Activated CD4-positive, alpha-beta T cell treated with anti-CD3 and anti-CD28 coated beads for 24 hours (primary cell): Measurements from ENCODE around the gene NFKB1.
"Not testable (repeated sequence)": the region's sequence is repeated elsewhere in the genome, so short reads cannot be mapped to it uniquely, and the experiment has no call there.

Experiments used
- DNase-seq, 2 donors: peaks; one replicate each; pipeline ENCODE4 v3.0.0-alpha.2; 2020; ENCODE audit warnings: low read depth in 2 of 2

NFKB1 gene

DNA sequence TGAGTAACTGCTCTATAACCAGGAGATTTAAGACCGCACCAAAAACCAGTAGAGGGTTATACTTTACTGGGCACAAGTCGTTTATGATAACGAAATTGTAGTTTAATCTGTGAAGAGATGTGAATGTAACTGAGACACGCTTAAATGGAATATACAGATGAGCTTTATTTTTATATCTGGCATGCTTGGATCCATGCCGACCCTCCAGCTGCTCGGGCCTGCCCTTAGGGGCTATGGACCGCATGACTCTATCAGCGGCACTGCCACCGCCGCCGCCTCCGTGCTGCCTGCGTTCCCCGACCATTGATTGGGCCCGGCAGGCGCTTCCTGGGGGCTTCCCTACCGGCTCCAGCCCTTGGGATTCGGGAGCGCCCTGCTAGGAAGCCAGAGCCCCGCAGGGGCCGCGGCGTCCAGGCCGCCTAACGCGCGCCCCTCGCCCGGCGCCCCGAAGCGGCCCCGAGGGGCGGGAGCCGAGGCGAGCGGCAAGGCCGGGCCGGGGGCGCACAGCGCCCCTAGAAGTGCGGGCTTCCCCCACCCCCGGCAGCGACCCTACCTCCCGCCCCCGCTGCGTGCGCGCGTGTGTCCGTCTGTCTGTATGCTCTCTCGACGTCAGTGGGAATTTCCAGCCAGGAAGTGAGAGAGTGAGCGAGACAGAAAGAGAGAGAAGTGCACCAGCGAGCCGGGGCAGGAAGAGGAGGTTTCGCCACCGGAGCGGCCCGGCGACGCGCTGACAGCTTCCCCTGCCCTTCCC is at the start of gene NFKB1:
NFKB1 (plus strand) TSS at position 664 of the 751 bp plus-strand sequence. CDS start 24,160 bp downstream, outside the sequence.
- DNase-seq: peak; percentile 60 to 72

- no peak for DNase-seq
Observed at GRCh38 chr4:102452854-102453253, 48.3 kb upstream of the NFKB1 start.

GRCh38 chr4:102453827-102454226 is 47.3 kb upstream of the NFKB1 start:
- no peak for DNase-seq

- DNase-seq: no peak
Observed at GRCh38 chr4:102454268-102454667, 46.9 kb upstream of the NFKB1 start.

DNA sequence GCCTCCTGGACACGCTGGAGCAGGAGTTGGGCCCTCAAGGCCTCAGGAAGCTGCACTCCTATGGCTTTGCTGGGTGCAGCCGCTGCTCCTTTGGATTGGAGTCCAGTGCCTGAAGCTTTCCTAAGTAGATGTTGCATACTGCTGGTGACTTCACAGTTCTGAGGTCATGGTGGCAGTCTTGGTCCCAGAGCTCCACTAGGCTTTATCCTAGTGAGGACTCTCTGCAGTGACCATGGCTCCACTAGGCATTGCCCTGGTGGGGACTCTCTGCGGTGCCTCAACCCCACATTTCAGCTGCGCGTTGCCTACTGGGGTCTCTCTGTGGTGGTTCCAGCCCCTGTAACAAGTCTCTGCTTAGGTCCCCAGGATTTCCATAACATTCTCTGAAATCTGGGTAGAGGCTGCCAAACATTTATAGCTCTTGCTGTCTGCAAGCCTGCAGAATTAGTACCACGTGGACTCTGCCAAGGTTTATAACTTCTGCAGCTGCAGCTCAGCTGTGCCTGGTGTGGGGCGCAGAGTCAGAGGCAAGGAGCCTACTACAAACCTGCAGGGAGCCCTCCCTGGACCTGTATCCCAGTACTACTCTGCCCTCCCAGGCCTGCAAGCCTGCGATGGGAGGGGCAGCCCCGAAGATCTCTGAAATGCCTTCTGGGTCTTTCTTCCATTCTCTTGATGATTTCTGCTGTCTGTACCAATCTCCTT is 46.0 kb upstream of the NFKB1 start:
- DNase-seq: no peak

DNA sequence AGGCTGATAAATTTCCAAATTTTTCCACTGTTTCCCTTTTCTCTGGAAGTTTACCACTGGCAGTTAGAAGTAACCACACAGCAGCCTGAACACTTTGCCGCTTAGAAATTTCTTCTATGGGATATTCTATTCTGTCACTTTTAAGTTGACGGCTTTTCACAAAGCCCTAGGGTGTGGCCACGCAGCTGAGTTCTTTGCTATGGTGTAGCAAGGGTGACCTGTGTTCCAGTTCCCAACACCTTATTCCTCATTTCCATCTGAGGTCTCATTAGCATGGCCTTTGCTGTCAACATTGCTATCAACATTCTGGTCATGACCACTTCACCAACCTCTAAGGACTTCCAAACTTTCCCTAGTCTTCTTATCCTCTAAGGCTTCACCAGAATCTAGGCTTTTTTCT is 45.4 kb upstream of the NFKB1 start:
- DNase-seq: no peak

DNA sequence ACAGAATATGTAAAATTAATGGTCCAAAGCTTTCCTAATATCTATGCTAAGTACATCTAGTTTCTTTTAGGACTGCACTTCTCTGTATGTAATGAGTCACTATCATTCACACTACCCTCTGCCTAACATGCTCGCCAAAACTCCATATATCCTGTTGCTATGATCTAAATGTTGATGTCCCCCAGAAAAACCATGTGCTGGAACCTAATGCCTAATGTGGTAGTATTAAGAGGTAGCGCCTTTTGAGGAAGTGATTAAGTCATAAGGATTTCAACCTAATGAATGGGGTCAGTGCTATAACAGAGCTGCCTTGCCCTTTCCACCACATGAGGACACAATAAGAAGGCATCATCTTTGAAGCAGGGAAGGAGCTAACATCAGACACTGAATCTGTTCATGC is 34.9 kb upstream of the NFKB1 start:
- no peak for DNase-seq

DNA sequence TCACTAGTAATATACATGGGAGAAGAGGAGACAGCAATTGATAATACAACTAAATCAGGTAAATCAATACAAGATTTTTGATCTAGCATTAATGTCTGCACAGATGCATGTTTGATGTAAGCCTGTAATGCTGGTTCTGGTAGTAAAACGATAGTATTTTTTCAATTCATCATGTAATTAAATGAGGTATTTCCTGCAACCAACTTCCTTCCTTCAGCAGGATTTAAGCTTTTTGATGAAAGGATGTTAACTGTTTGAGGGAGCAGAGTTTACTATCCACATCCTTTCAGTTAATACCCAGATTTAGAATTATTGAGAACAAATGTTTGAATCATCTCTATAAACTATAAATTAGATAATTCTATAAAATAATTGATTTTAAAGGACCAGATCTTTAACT is 31.4 kb upstream of the NFKB1 start:
- DNase-seq: no peak

- no peak for DNase-seq
Observed at GRCh38 chr4:102472441-102473013, 28.6 kb upstream of the NFKB1 start.

DNA sequence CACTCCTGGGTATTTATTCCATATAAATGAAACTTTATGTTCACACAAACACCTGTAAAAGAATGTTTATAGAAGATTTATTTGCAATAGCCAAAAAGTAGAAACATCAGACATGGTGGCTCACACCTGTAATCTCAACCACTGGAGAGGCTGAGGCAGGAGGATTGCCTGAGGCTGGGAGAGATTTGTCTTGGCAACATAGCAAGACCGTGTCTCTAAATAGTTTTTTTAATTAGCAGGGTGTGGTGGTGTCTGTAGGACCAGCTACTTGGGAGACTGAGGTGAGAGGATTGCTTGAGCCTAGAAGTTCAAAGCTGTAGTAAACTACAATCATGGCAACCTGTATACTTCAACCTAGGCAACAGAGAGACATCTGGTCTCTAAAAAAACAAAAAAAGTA is 27.7 kb upstream of the NFKB1 start:
- no peak for DNase-seq

DNA sequence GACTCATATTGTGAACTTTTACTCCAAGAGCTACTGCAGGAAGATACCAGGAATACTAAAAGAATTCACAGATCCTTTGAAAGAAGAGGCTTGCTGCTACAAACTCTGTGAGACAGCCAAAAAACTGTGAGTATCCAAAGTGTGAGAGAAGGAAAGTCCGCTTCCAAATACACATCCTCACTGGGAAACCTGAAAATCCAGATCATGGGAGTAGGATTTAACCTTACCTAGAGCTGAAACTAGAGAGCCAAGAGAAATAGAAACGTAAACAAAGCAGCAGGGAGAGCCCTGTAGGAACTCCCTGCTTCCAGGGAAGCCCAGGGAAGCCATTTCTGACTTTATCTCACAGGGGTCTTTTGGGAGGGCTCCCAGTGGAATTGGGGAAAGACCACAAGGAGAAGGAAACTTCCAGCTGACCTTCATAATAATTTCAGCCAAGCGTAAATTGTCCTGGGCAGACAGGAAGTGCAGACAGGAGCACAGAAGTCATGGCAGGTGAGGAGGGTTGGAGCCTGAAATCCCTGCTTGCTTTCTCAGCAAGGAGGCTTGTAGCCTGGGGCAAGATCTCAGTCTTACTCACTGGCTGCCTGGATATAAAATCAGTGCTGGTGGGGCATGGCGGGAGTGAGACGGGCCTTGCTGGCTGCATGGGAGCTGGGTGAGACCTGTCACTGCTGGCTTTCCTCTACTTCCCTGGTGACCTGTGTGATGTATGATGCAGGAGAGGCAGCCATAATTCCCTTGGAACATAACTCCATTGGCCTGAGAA is 26.2 kb upstream of the NFKB1 start:
- DNase-seq: no peak

GRCh38 chr4:102477657-102478056 is 23.5 kb upstream of the NFKB1 start:
- no peak for DNase-seq

GRCh38 chr4:102478186-102478585 is 23.0 kb upstream of the NFKB1 start:
- DNase-seq: no peak

DNA sequence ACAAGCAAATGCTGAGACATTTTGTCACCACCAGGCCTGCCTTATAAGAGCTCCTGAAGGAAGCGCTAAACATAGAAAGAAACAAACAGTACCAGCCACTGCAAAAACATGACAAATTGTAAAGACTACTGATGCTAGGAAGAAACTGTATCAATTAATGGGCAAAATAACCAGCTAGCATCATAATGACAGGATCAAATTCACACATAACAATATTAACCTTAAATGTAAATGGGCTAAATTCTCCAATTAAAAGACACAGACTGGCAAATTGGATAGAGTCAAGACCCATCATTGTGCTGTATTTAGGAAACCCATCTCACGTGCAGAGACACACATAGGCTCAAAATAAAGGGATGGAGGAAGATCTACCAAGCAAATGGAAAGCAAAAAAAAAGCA is 21.3 kb upstream of the NFKB1 start:
- not testable (repeated sequence) for DNase-seq

DNA sequence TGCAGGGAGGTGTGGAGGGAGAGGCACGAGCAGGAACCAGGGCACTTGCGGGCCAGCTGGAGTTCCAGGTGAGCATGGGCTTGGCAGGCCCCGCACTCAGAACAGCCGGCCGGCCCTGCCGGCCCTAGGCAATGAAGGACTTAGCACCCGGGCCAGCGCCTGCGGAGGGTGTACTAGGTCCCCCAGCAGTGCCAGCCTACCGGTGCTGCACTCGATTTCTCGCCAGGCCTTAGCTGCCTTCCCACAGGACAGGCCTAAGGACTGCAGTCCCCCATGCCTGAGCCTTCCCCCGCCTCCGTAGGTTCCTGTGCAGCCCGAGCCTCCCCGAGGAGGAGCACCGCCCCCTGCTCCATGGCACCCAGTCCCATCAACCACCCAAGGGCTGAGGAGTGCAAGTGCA is 18.0 kb upstream of the NFKB1 start:
- no peak for DNase-seq

DNA sequence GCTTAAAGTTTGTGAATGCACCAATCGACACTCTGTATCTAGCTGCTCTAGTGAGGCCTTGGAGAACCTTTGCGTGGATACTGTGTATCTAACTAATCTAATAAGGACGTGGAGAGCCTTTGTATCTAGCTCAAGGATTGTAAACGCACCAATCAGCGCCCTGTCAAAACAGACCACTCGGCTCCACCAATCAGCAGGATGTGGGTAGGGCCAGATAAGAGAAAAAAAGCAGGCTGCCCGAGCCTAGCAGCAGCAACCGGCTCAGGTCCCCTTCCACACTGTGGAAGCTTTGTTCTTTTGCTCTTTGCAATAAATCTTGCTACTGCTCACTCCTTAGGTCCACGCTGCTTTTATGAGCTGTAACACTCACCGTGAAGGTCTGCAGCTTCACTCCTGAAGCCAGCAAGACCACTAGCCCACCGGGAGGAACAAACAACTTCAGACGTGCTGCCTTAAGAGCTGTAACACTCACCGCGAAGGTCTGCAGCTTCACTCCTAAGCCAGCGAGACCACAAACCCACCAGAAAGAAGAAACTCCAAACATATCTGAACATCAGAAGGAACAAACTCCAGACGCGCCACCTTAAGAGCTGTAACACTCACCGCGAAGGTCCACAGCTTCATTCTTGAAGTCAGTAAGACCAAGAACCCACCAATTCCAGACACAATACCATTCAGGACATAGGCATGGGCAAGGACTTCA is 17.0 kb upstream of the NFKB1 start:
- DNase-seq: not testable (repeated sequence)

DNA sequence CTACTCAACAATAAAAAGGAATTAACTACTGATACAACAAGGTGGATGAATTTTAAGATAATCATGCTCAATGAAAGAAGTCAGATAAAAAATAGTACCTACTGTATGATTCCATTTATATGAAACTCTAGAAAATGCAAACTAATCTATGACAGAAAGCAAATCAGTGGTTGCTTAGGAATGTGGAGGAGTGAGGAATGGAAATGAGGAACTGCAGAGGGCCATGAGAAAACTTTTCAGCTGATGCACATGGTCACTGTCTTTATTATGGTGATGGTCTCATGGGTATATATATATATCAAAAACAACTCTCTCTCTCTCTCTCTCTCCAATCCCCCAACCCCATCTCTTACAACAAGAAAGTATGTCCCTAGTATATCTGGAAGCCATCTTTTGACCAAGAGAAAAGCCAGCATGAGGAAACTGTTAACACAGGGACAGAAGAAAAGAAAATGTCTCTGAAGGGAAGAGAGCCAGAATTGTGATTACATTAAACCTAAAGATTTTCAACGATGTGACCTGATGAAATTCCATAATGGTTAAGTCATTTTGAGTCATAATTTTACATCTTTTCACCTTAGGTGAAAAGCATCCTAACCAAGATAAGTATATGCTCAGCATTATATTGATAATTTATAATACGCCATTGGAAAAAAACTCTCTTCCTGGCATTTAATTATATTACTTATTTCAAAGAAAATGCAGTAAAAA is 8.5 kb upstream of the NFKB1 start:
- DNase-seq: no peak

GRCh38 chr4:102493257-102493656 is 7.9 kb upstream of the NFKB1 start:
- DNase-seq: no peak

DNA sequence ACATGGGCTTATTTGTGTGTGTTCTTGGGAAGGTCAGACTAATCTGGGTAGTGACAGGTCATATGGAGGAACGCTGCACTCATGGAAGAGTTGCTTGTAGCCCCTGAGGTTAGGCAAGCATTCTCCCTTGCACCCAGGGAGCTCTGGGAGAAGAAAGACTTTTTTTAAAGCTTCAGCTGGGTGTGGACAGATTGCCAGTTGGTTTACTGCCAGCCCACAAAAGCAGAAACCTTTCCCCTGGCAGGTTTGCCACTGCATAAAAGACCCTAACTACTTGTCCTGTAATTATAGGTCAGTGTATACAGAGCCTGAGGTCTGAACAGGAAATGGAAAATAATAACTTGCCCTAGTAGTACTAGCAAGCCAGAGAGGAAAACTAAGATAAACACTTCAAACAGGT is 7.4 kb upstream of the NFKB1 start:
- no peak for DNase-seq

GRCh38 chr4:102494603-102495002 is 6.6 kb upstream of the NFKB1 start:
- no peak for DNase-seq

- no peak for DNase-seq
Observed at GRCh38 chr4:102497986-102498385, 3.2 kb upstream of the NFKB1 start.
